Measurements from ENCODE around the gene LITAF. TPM values are rescaled to one million over a fixed set of nuclear protein-coding genes. Genes with fewer than 3 reads are reported as not detected.

Gene LITAF
- total RNA-seq, 1 donor from 2014 or later, result 170 TPM

Other genes with a start within 250 kb of the LITAF start
- gene RMI2, start 241.5 kb downstream of the LITAF start, total RNA-seq, result 63.8 and 65.6 TPM in 2 replicates
- gene SNN, start 81.5 kb upstream of the LITAF start, total RNA-seq, result 8.3 and 9.1 TPM in 2 replicates
- gene TXNDC11, start 155.9 kb upstream of the LITAF start, total RNA-seq, result 41.7 and 43.6 TPM in 2 replicates
- 58.3 and 64.1 TPM in 2 replicates for gene ZC3H7A, start 210.3 kb upstream of the LITAF start, total RNA-seq

All from activated CD4-positive, alpha-beta T cell treated with anti-CD3 and anti-CD28 coated beads, Interleukin-2, amount 10 ng/mL, durations not matched to agents 24 days and 14 days (primary cell).